Neuronal stem cell (in vitro differentiated cells): ENCODE measurements around the gene OGA.

ENCODE experiments used
- DNase-seq: peaks from one replicate; pipeline ENCODE4 v3.0.0-alpha.2; 2013; ENCODE audit warnings: low spot score
- H2AFZ ChIP-seq: one replicate; pipeline ENCODE4 v1.6.1; 2013; ENCODE audit warnings: mild to moderate bottlenecking, low read length, inconsistent platforms
- H2AK5ac ChIP-seq: 2 replicates; pipeline ENCODE4 v1.6.1; 2013; ENCODE audit warnings: low read depth, mild to moderate bottlenecking, inconsistent platforms, low read length, moderate library complexity, mixed read lengths
- H2BK120ac ChIP-seq: 2 replicates; pipeline ENCODE4 v1.6.1; 2013; ENCODE audit warnings: low read depth, mild to moderate bottlenecking, inconsistent platforms, low read length, moderate library complexity, mixed read lengths
- H2BK12ac ChIP-seq: one replicate; pipeline ENCODE4 v1.6.1; 2013; ENCODE audit warnings: low read length, inconsistent platforms
- H2BK15ac ChIP-seq: 2 replicates; pipeline ENCODE4 v1.6.1; 2013; ENCODE audit warnings: mild to moderate bottlenecking, low read length, inconsistent platforms, mixed read lengths
- H2BK5ac ChIP-seq: one replicate; pipeline ENCODE4 v1.6.1; 2013; ENCODE audit warnings: inconsistent platforms, mild to moderate bottlenecking, low read length, moderate library complexity
- H3K14ac ChIP-seq: one replicate; pipeline ENCODE4 v1.6.1; 2013; ENCODE audit warnings: low read length, inconsistent platforms
- H3K18ac ChIP-seq: 2 replicates; pipeline ENCODE4 v1.6.1; 2013; ENCODE audit warnings: low read length, inconsistent platforms
- H3K23ac ChIP-seq: 2 replicates; pipeline ENCODE4 v1.6.1; 2013; ENCODE audit warnings: low read depth, mild to moderate bottlenecking, mixed read lengths, low read length, inconsistent platforms; ENCODE audit not compliant: poor library complexity
- H3K27ac ChIP-seq: replicated peaks from 3 replicates; pipeline ENCODE4 v1.5.1; 2013; ENCODE audit warnings: low read length, inconsistent platforms
- H3K27me3 ChIP-seq, 3 experiments: 2 replicates each; pipeline ENCODE4 v1.6.1; 2013; ENCODE audit warnings: low read length in 3 of 3, mild to moderate bottlenecking in 2 of 3, inconsistent platforms in 1 of 3, low read depth in 1 of 3, mixed read lengths in 1 of 3, moderate library complexity in 1 of 3; ENCODE audit not compliant: control insufficient read depth in 3 of 3, insufficient read depth in 3 of 3
- H3K36me3 ChIP-seq, 2 donors: replicated peaks in 1 of 2; 2 replicates each; pipeline ENCODE4 v1.6.1; 2013; ENCODE audit warnings: low read length in 2 of 2; ENCODE audit not compliant: control insufficient read depth in 2 of 2, insufficient read depth in 2 of 2
- H3K4ac ChIP-seq: 2 replicates; pipeline ENCODE4 v1.6.1; 2013; ENCODE audit warnings: inconsistent platforms, mild to moderate bottlenecking, low read length, moderate library complexity
- H3K4me1 ChIP-seq, 2 donors: 1 replicate in 1 of 2; 2 replicates in 1 of 2; pipeline ENCODE4 v1.6.1; 2013; ENCODE audit warnings: low read length in 2 of 2, low read depth in 1 of 2; ENCODE audit not compliant: control insufficient read depth in 2 of 2, insufficient read depth in 1 of 2
- H3K4me2 ChIP-seq: one replicate; pipeline ENCODE4 v1.6.1; 2013; ENCODE audit warnings: mild to moderate bottlenecking, low read length, inconsistent platforms; ENCODE audit not compliant: insufficient read depth, poor library complexity, severe bottlenecking
- H3K4me3 ChIP-seq, 2 donors: 2 replicates each; pipeline ENCODE4 v1.5.1; 2013; ENCODE audit warnings: low read length in 2 of 2, mild to moderate bottlenecking in 2 of 2, inconsistent platforms in 1 of 2, moderate library complexity in 1 of 2
- H3K79me1 ChIP-seq: one replicate; pipeline ENCODE4 v1.6.1; 2013; ENCODE audit warnings: low read depth, mild to moderate bottlenecking, inconsistent platforms, low read length, moderate library complexity
- H3K9ac ChIP-seq: one replicate; pipeline ENCODE4 v1.6.1; 2013; ENCODE audit warnings: mild to moderate bottlenecking, low read depth, low read length, inconsistent platforms; ENCODE audit not compliant: poor library complexity
- H3K9me3 ChIP-seq, 2 donors: replicated peaks in 1 of 2; 2 replicates each; pipeline versions ENCODE3 to v1.6.1; 2013; ENCODE audit warnings: low read length in 2 of 2, mild to moderate bottlenecking in 2 of 2, inconsistent platforms in 1 of 2, low read depth in 1 of 2, mixed read lengths in 1 of 2, moderate library complexity in 1 of 2; ENCODE audit not compliant: control insufficient read depth in 2 of 2, insufficient read depth in 1 of 2
- H4K8ac ChIP-seq: one replicate; pipeline ENCODE4 v1.6.1; 2013; ENCODE audit warnings: low read depth, mild to moderate bottlenecking, inconsistent platforms, low read length, moderate library complexity
- H4K91ac ChIP-seq: one replicate; pipeline ENCODE4 v1.6.1; 2013; ENCODE audit warnings: low read length, low read depth, mild to moderate bottlenecking, inconsistent platforms; ENCODE audit not compliant: poor library complexity
- WGBS, 2 donors: extraction: QIAGEN DNeasy Blood & Tissue Kit; methylation state at CpG; one replicate each; pipeline ENCODE4 v1.1.7; 2013; ENCODE audit warnings: missing lambda C conversion rate in 2 of 2, mixed read lengths in 1 of 2; ENCODE audit not compliant: insufficient read length in 2 of 2, insufficient replicate concordance in 1 of 2; ENCODE audit errors: extremely low coverage in 2 of 2; 5-methylcytosine and 5-hydroxymethylcytosine counted together

The OGA gene

DNA sequence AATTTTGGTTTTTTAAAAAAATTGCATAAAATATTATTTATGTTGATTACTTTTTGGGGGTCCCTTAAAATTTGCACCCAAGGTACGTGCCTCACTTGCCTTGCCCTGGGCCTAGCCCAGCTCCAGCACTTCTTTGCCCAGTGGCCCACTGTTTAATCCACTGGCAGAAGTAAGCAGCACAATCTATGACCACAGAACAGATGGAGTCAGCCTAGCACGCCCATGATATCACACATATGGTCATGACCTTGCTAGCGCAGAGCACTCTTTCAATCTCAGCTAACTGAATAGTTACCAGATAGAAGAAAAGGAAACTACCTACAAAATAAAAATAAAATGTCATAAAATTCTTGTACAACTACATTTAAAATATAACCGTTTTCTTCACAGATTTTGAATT is 5.6 kb downstream of the OGA start:
- Histone ChIP-seq H3K4me3 (no peak overlapping the region), H2BK12ac (no peak overlapping the region), H2AFZ (no peak overlapping the region), H3K79me1 (peaks cover 5% of the 10 kb centered on the region), H3K9me3 (no peaks in the 10 kb centered on the region), H3K27me3 (no peaks in the 10 kb centered on the region), H3K4ac (no peak overlapping the region), H3K4me1 (peaks cover 2 to 7% of the 10 kb centered on the region in 2 donors), H2BK5ac (no peak overlapping the region), H3K9ac (no peak overlapping the region), H3K23ac (no peak overlapping the region), H4K8ac (no peak overlapping the region), H3K27ac (no peak overlapping the region), H3K4me2 (no peak overlapping the region), H2BK120ac (no peak overlapping the region), H3K18ac (no peak overlapping the region), H3K14ac (no peak overlapping the region), H3K36me3 (peaks cover 13 to 75% of the 10 kb centered on the region in 2 donors), H4K91ac (no peak overlapping the region), H2AK5ac (no peak overlapping the region), H2BK15ac (no peak overlapping the region)
- WGBS, 2 donors: no CpG with 5 or more reads among the region's 4 CpGs
- DNase-seq: no peak

GRCh38 chr10:101807158-101807557 is 11.1 kb downstream of the OGA start:
- Histone ChIP-seq H4K8ac (no peak overlapping the region), H3K4me2 (no peak overlapping the region), H3K27me3 (no peaks in the 10 kb centered on the region), H3K9me3 (peaks cover 0 to 2% of the 10 kb centered on the region in 2 donors), H3K27ac (no peak overlapping the region), H2BK120ac (no peak overlapping the region), H3K36me3 (peaks cover 30 to 100% of the 10 kb centered on the region in 2 donors), H3K4ac (no peak overlapping the region), H2BK12ac (no peak overlapping the region), H3K9ac (no peak overlapping the region), H2AK5ac (no peak overlapping the region), H2AFZ (no peak overlapping the region), H3K23ac (no peak overlapping the region), H2BK5ac (no peak overlapping the region), H2BK15ac (no peak overlapping the region), H3K14ac (no peak overlapping the region), H3K79me1 (peaks cover 5% of the 10 kb centered on the region), H4K91ac (no peak overlapping the region), H3K4me1 (no peaks in the 10 kb centered on the region), H3K18ac (no peak overlapping the region), H3K4me3 (no peak overlapping the region)
- no CpG with 5 or more reads among the region's 1 CpG for WGBS, 2 donors
- DNase-seq: no peak

GRCh38 chr10:101803511-101803910 is 14.7 kb downstream of the OGA start:
- H2BK5ac ChIP-seq: no peak overlapping the region
- no peaks in the 10 kb centered on the region for H3K4me1 ChIP-seq
- H3K79me1 ChIP-seq: peaks cover 6% of the 10 kb centered on the region
- no peaks in the 10 kb centered on the region for H3K27me3 ChIP-seq
- no peak overlapping the region for H2BK120ac ChIP-seq
- H3K4ac ChIP-seq: no peak overlapping the region
- no peak overlapping the region for H3K27ac ChIP-seq
- peaks cover 0 to 2% of the 10 kb centered on the region in 2 donors for H3K9me3 ChIP-seq
- H3K23ac ChIP-seq: no peak overlapping the region
- no peak overlapping the region for H2BK12ac ChIP-seq
- H2AFZ ChIP-seq: no peak overlapping the region
- H3K4me3 ChIP-seq: no peak overlapping the region
- no CpG with 5 or more reads among the region's 4 CpGs for WGBS, 2 donors
- H3K14ac ChIP-seq: no peak overlapping the region
- no peak overlapping the region for H4K8ac ChIP-seq
- H3K18ac ChIP-seq: no peak overlapping the region
- H3K9ac ChIP-seq: no peak overlapping the region
- no peak for DNase-seq
- no peak overlapping the region for H2BK15ac ChIP-seq
- peaks cover 37 to 100% of the 10 kb centered on the region in 2 donors for H3K36me3 ChIP-seq
- H2AK5ac ChIP-seq: no peak overlapping the region
- H3K4me2 ChIP-seq: no peak overlapping the region
- no peak overlapping the region for H4K91ac ChIP-seq

DNA sequence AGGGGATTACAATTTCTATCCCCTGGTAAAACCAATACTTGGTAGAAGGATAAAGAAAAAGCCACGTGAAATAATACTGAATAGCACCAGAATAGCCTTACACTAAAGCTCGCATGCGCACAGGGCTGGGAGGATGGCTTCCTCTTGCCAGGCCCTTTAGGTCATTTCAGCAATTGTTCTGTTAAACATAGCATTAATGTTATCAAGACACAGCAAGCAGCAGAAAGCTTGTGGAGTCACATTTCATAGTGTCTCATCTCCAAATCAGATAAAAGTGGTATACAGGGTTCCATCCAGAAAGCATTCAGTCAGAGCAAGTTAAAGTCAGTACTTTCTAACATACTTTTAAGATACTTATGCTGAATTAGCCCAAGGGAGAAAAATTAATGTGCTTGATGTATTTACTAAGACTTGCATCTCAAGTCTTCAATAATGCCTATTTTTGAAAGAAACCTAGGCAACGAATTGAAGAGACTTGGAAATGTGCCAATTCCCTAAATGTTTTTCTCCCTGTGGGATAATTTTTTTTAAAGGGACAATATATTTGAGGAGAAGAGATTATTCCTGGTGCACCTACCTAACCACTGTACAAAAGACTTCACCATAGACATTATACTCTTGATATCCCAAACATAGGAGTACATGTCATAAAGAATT is 20.7 kb downstream of the OGA start:
- Histone ChIP-seq H3K4me2 (no peak overlapping the region), H3K18ac (no peak overlapping the region), H4K91ac (no peak overlapping the region), H3K4me3 (no peak overlapping the region), H3K9ac (no peak overlapping the region), H2BK5ac (no peak overlapping the region), H3K36me3 (peaks cover 38 to 100% of the 10 kb centered on the region in 2 donors), H3K27ac (no peak overlapping the region), H2BK12ac (no peak overlapping the region), H2AFZ (no peak overlapping the region), H2BK120ac (no peak overlapping the region), H3K79me1 (peaks cover 6% of the 10 kb centered on the region), H2BK15ac (no peak overlapping the region), H3K4ac (no peak overlapping the region), H3K27me3 (no peaks in the 10 kb centered on the region), H3K14ac (no peak overlapping the region), H2AK5ac (no peak overlapping the region), H3K23ac (no peak overlapping the region), H4K8ac (no peak overlapping the region), H3K4me1 (no peaks in the 10 kb centered on the region), H3K9me3 (no peaks in the 10 kb centered on the region)
- WGBS, 2 donors: no CpG with 5 or more reads among the region's 4 CpGs
- no peak for DNase-seq
